Kidney capillary endothelial cell (primary cell): ENCODE results near the gene LBX2.

Experiments used
- DNase-seq: peaks from one replicate; pipeline ENCODE4 v3.0.0-alpha.2; 2018; ENCODE audit warnings: low spot score

The LBX2 gene

DNA sequence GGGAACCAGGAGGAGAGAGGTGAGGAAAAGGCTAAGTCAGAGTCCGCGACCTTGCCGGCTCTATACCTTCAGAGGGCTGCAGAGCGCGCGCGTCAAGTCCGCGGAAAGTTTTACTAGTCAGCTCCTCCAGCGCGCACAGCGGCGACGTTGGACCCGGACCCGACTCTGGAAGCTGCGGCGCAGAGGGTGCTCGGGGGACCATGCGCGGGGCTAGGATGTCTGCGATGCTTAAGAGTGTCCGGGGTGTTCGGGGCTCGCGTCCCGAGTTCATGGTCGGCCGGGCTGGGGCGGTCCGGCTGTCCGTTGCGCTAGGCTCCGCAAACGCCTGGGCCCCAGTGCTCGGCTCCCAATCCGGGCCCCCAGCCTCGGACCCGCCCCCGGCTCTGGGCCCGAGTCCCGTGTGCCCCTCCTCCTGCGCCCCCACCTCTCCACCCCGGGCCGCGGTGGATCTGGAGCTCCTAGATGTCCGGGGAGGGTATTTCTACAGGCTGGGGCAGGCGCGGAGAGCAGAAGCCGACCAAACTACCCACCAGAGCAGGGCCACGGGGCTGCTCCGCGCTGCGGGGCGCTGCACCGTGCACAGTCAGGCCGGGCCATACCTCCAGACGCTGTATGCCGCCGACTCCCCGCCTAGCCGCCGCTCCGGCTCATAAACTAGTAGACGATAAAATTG, at the start of gene LBX2:
Gene LBX2, minus strand, starts transcription at position 337 of the 673 bp plus-strand sequence. Its CDS starts 66 bp downstream, at position 271.
- DNase-seq = no peak

DNA sequence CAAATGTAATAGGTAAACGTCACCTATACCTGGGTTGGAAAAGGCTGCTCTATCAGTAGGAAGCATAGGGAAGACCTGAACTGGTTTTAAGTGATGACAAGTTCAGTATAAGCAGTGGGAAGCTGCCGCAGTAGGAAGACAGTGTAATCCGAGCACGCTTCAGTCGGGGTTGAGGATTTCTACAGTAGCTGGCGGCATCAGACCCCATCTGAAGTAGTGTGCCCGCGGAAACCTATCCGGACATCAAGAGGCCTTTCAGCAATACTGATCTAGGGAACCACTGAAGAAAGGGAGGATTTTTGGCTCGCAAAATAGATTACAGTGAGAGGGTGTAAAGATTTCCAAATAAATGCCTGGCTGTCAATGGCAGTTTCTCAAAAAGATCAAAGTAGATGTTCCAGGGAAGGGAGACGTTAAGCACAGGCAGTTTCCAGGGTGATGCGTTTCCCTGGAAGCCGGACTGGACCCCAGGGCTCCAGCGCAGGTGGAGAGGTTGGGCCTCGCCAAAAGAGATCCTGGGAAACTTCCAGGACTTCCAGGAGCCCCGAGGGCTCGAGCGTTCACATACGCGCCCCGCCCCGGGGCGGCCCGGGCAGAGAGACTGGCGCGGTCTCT, 49.0 kb upstream of the LBX2 start:
- no peak for DNase-seq

- no peak for DNase-seq
Observed at GRCh38 chr2:74546004-74546403, 46.6 kb upstream of the LBX2 start.

GRCh38 chr2:74544634-74545033, 45.2 kb upstream of the LBX2 start:
- no peak for DNase-seq

GRCh38 chr2:74542978-74543377, 43.6 kb upstream of the LBX2 start:
- DNase-seq = no peak

GRCh38 chr2:74540291-74540690, 40.9 kb upstream of the LBX2 start:
- DNase-seq = no peak

DNA sequence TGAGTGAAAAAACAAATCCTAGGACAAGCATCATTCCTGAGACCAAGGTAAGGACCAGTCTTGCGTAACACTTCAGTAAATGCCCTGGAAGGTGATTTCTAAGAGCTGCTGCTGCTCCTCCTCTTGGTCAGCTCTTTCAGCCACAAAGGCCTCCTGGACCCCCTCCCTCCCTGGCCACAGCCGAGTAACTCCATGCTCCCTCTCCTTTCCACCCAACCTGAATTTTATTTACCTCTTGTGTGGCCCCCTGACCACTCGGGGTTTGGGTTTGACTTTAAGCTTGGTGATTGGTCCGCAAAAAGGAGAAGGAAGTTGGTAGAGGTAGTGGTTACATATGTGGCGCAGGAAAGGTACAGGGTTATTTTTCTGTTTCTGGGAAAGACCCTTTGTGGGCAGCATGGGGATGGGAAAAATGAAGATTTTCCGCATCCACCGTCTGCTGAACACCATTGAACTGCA, 39.5 kb upstream of the LBX2 start:
- no peak for DNase-seq

- no peak for DNase-seq
Observed at GRCh38 chr2:74537140-74537539, 37.7 kb upstream of the LBX2 start.

DNA sequence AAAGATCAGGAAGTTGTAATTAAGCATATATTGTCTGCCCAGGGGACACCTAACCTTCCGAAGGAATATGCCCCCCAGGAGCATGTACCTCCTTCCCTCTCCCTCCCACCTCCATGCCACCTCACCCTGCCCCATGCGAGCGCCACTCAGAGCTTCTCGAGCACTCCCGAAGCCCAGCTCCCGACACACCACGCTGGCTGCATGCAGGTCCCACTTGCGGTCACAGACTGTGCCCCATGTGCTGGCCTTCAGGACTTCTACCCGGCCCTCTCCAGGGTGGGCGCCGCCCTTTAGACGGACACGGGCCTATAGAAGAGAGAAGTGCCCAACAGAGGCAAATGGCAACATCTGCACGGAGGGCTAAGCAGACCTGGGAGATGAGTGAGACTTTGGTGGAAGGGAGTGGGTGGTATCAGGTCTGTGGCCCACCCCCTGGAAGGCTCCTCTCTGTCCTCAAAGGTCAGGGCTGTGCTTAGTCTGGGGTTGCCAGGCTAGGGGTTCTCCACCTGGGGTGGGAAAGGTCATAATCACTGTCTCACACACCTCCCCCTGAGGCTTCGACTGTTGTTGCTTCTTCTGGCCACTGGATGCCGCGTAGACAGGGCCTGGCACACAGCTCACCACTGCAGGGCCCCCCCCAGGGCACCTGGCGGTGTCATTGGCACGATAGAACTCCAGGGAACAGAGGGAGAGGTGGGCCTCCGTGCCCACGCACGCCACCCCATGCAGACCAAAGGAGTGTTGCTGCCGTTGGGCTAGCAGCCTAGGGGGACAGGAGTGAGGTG, 37.0 kb upstream of the LBX2 start:
- DNase-seq = no peak

DNA sequence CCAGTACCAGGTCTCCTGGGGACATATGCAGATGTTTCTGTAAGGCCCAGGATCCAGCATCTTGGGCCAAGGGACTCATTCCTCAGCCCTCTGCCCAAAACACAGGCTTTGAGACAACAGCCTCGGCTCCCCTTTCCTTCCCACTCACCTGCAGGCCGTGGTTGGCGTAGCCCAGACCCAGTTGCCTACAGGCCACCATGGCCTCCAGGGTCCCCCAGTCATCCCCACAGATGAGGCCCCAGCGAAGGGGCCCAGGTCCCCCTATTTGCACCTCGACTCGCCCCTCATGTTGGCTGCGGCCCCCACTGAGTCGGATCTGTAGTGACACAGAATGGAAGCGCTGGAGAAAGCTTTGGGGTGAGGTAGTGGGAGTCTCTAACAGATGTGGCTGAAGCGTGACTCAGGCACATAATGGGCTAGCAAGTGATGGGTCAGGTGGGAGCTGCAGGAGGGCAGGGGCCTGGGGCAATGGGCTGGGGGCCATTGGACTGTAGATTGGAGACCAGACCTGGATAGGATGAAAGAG, 36.1 kb upstream of the LBX2 start:
- DNase-seq = no peak

DNA sequence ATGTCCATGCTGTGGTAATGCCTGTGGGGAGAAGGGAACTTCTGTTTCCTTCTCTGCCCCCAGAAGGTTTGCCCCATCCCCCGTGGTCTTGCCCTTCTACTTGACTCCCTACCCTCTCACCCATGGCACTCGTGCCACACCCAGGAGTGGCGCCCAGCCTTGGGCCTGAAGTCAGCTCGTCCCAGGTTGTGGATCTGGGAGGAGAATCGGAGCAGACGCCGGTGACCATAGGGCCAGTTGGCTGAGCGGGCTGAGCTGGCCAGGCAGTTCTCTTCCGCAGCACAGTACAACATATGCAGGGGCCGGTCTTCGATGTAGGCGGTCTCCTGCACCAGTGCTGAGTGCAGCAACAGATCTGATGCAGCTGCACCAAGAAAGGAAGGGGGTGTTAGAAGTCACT, 35.0 kb upstream of the LBX2 start:
- no peak for DNase-seq

DNA sequence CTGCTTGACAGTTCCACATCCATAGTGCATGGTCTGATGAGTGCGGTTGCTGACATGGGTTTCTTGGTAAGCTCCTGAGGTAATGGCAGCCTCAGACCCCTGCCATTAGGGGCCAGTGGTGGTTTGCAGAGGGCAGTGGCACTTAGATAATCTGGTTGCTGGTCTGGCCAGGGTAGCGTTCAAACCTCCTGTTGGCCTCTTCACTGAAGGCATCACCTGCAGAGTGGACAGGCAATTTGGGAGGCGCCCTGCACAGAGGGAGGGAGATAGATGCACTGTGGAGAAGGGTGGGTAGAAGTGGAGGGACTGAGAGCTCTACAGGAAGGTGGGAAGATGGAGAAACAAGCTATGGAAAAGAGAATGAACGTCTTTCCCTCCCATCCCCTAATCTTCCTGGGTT, 34.1 kb upstream of the LBX2 start:
- DNase-seq = no peak

DNA sequence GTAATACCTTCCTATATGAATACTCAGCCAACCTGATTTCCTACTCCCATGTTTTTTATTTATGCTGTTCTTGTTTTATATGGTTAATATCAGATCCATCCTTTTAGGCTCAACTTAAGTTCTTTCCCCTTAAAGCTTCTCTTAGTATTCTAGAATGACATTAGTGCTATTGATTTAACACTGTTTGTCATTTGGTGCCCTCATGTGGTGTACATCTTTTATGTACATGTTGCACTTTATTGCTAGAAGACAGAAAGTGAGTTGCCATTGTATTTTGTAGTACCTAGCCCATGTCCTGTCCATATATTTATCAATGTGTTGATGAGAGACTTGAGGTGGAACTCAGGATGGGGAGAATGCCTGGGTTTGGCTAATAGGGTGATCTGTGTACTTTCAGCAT, 32.8 kb upstream of the LBX2 start:
- DNase-seq = peak; percentile 40

DNA sequence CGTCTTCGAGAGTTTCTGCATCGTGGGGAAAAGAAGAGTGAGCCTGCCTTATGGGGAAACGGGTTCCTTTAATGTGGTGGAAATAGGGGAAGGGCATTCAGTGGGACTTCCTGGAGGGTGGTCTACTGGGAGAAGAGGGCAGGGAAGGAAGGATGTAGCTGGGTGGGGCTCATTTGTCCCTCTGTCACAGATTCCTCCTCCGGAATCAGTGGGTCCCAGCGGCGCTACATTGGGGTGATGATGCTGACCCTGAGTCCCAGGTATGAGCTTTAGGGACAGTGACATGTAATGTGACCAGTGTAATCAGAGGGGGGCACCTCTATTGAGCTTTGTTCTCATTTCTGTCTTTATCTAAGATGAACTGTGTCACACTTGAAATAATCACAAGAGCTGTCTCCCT, 32.3 kb upstream of the LBX2 start:
- DNase-seq = no peak

- peak; percentile 42 for DNase-seq
Observed at GRCh38 chr2:74530239-74531187, 31.1 kb upstream of the LBX2 start.

DNA sequence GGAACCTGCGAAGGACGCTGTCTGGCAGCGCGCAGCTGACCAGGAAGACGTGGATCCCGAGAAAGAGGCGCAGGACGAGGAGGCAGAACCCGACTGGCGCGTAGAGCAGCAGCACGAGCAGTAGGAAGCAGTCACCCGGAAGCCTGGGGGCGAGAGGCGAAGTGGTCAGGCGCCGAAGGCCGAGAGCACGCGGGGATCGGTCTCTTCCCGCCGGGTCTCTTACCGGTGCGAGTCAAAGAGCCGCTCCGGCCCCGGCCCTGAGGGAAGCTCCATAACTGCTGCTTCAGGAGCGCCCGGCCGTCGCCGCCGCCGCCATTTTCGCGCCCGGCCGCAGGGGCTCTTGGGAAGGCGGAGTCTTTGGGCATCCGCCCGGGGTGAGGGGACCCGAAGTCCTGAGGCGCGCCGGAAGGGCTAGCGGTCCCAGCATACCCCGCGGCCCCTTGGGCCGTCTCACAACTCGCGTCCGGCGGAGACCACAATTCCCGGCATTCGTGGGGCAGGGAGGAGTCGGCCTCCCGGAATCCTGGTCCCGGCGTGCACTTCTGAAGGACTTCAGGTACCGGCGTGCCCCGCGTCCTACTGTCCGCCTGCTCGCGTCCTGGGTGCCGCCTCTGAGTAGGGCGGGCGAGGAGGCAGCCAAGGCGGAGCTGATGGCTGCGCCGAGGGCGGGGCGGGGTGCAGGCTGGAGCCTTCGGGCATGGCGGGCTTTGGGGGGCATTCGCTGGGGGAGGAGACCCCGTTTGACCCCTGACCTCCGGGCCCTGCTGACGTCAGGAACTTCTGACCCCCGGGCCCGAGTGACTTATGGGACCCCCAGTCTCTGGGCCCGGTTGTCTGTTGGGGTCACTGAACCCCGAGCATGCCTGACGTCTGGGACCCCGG, 30.2 kb upstream of the LBX2 start, which contains the start of the genes AUP1 and HTRA2:
Gene AUP1, minus strand, starts transcription at position 350 of the 882 bp plus-strand sequence. Its CDS starts 77 bp downstream, at position 273.
Gene HTRA2, plus strand, starts transcription at position 577 of the 882 bp plus-strand sequence. Its CDS starts 74 bp downstream, at position 651.
- peak; percentile 95 for DNase-seq

- DNase-seq = no peak
Observed at GRCh38 chr2:74528600-74529356, 29.4 kb upstream of the LBX2 start.

DNA sequence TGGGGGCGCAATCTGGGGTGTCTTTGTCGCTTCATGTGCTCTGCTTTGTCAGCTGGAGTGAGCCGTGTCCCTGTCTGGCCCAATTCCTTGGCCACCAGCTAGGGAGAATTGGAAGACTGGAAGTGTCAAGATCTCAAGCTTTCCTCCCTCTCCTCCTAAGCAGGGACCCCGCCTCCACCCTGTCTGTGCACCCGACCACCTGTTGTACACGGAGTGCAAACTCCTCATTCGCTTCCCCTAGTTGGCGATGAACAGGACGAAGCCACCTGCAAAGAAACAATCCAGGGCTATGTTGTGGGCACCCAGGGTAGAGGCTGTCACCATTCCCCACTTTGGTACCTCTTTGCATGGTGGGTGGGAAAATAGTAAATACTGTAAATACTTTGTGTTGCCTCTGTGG, 28.3 kb upstream of the LBX2 start:
- DNase-seq = no peak

GRCh38 chr2:74526649-74527230, 27.3 kb upstream of the LBX2 start:
- DNase-seq = no peak
